ENCODE measurements around the gene SPDEF. TPM values are rescaled to one million over a fixed set of nuclear protein-coding genes. Genes with fewer than 3 reads are reported as not detected.

Gene SPDEF
- total RNA-seq, 1 donor from 2014 or later = not detected

- H3K4me1 ChIP-seq = no peaks in the 10 kb centered on the region
- TF ChIP-seq POLR2A (IDR thresholded peaks at IDR 0.05) (no peak), POLR2AphosphoS5 (IDR thresholded peaks at IDR 0.05; ENCODE audit: insufficient read depth in 1 of 2, low read depth in 1 of 2) (no peak)
- TF ChIP-seq, protein P1, sequence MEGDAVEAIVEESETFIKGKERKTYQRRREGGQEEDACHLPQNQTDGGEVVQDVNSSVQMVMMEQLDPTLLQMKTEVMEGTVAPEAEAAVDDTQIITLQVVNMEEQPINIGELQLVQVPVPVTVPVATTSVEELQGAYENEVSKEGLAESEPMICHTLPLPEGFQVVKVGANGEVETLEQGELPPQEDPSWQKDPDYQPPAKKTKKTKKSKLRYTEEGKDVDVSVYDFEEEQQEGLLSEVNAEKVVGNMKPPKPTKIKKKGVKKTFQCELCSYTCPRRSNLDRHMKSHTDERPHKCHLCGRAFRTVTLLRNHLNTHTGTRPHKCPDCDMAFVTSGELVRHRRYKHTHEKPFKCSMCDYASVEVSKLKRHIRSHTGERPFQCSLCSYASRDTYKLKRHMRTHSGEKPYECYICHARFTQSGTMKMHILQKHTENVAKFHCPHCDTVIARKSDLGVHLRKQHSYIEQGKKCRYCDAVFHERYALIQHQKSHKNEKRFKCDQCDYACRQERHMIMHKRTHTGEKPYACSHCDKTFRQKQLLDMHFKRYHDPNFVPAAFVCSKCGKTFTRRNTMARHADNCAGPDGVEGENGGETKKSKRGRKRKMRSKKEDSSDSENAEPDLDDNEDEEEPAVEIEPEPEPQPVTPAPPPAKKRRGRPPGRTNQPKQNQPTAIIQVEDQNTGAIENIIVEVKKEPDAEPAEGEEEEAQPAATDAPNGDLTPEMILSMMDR (IDR thresholded peaks at IDR 0.05) = no peak
- intact Hi-C loops (cut with DNase I) = no loop called here
Measured at GRCh38 chr6:34561227-34561530, 5.0 kb upstream of the SPDEF start.

GRCh38 chr6:34560366-34561226 lies 4.5 kb upstream of the SPDEF start:
- H3K36me3 ChIP-seq = no peaks in the 10 kb centered on the region
- no peak overlapping the region for H3K27ac ChIP-seq
- no peaks in the 10 kb centered on the region for H3K9me3 ChIP-seq
- DNase-seq (ENCODE audit: extremely low spot score in 2 of 2) = no peak
- H3K4me1 ChIP-seq = no peaks in the 10 kb centered on the region
- H3K27me3 ChIP-seq = no peaks in the 10 kb centered on the region
- no peak for TF ChIP-seq POLR2A (IDR thresholded peaks at IDR 0.05)
- H3K4me3 ChIP-seq = no peak overlapping the region
- intact Hi-C loops (cut with DNase I) = no loop called here

More at GRCh38 chr6:34561227-34561530, 5.0 kb upstream of the SPDEF start:
- Histone ChIP-seq H3K4me3 (no peak overlapping the region), H3K9me3 (no peaks in the 10 kb centered on the region), H3K27me3 (no peaks in the 10 kb centered on the region), H3K36me3 (no peaks in the 10 kb centered on the region), H3K27ac (no peak overlapping the region)
- no peak for DNase-seq (ENCODE audit: extremely low spot score in 2 of 2)

DNA sequence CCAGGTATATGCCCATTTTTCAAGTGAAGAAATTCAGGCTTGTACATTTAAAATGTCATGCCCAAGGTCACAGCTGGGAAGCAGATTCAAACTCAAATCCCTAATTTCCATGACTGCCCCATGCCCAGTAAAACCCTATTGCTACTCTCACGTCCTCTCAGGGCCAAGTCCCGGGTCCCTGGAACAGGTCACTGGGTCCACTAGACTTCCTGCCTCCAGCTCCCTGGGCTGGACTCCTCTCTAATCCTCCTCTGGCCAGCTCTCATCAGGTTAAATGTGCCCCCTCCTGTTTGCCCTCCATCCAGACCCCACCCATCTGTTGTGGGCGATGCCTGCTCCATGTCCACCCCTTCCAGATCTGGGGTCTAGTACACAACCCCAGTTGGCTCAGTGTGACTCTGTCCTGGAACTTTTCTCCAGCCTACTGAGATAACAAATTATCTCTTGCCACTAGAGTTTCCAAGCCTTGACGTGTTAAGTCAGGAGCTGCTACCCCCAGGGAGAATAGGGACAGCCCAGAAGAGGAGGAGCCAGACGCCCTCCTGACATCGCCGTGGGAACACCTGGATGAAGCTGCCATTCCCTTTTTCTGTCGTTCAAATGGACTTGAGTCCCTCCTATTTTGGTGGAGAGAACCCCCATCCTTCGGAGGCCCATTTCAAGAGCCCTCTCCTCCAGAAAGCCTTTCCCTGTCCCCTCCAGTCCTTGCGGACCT lies 3.7 kb upstream of the SPDEF start:
- Histone ChIP-seq H3K27me3 (no peaks in the 10 kb centered on the region), H3K9me3 (no peaks in the 10 kb centered on the region), H3K4me3 (no peak overlapping the region), H3K36me3 (no peaks in the 10 kb centered on the region), H3K4me1 (no peaks in the 10 kb centered on the region), H3K27ac (no peak overlapping the region)
- TF ChIP-seq POLR2AphosphoS5 (IDR thresholded peaks at IDR 0.05; ENCODE audit: insufficient read depth in 1 of 2, low read depth in 1 of 2) = no peak
- TF ChIP-seq, protein P1 (IDR thresholded peaks at IDR 0.05) = no peak
- no peak for TF ChIP-seq POLR2A (IDR thresholded peaks at IDR 0.05)
- no peak for DNase-seq (ENCODE audit: extremely low spot score in 2 of 2)
- intact Hi-C loops (cut with DNase I) = no loop called here

GRCh38 chr6:34558172-34558714 lies 2.1 kb upstream of the SPDEF start:
- TF ChIP-seq POLR2A (IDR thresholded peaks at IDR 0.05) (no peak), POLR2AphosphoS5 (IDR thresholded peaks at IDR 0.05; ENCODE audit: insufficient read depth in 1 of 2, low read depth in 1 of 2) (no peak)
- TF ChIP-seq, protein P1 (IDR thresholded peaks at IDR 0.05) = no peak
- Histone ChIP-seq H3K27me3 (no peaks in the 10 kb centered on the region), H3K9me3 (no peaks in the 10 kb centered on the region), H3K27ac (no peak overlapping the region), H3K36me3 (no peaks in the 10 kb centered on the region), H3K4me3 (no peak overlapping the region), H3K4me1 (no peaks in the 10 kb centered on the region)
- intact Hi-C loops (cut with DNase I) = no loop called here
- no peak for DNase-seq (ENCODE audit: extremely low spot score in 2 of 2)

DNA sequence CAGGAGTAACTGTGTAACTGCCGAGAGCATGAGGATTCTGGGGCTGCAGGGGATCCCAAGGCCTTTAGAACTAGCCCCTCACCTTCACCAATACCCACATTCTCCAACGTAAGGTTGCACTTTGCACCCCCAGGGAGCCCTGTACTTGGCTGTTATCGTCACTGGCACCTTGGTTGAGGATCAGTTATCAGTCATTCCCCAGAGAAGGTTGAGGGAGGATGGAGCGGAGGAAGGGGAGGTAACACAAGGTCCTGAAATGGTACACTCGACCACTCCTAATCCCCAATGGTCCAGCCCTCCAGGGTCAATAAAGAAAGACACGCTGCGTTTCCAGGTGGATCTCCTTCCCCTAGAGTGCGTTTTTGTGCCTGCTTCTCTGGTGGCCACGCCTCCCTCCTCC lies 1.1 kb upstream of the SPDEF start:
- intact Hi-C loops (cut with DNase I) = no loop called here
- H3K27ac ChIP-seq = no peak overlapping the region
- DNase-seq (ENCODE audit: extremely low spot score in 2 of 2) = no peak
- no peak for TF ChIP-seq POLR2AphosphoS5 (IDR thresholded peaks at IDR 0.05; ENCODE audit: insufficient read depth in 1 of 2, low read depth in 1 of 2)
- TF ChIP-seq, protein P1 (IDR thresholded peaks at IDR 0.05) = no peak
- TF ChIP-seq POLR2A (IDR thresholded peaks at IDR 0.05) = no peak
- H3K4me1 ChIP-seq = no peaks in the 10 kb centered on the region
- no peaks in the 10 kb centered on the region for H3K27me3 ChIP-seq
- H3K9me3 ChIP-seq = no peaks in the 10 kb centered on the region
- no peaks in the 10 kb centered on the region for H3K36me3 ChIP-seq
- H3K4me3 ChIP-seq = no peak overlapping the region

All from vagina (tissue), 2 donors.